ENCODE measurements around the gene SNRNP25.
A peak's percentile ranks its signal among the peaks of the same experiment; 100 is the strongest.

SNRNP25 gene

DNA sequence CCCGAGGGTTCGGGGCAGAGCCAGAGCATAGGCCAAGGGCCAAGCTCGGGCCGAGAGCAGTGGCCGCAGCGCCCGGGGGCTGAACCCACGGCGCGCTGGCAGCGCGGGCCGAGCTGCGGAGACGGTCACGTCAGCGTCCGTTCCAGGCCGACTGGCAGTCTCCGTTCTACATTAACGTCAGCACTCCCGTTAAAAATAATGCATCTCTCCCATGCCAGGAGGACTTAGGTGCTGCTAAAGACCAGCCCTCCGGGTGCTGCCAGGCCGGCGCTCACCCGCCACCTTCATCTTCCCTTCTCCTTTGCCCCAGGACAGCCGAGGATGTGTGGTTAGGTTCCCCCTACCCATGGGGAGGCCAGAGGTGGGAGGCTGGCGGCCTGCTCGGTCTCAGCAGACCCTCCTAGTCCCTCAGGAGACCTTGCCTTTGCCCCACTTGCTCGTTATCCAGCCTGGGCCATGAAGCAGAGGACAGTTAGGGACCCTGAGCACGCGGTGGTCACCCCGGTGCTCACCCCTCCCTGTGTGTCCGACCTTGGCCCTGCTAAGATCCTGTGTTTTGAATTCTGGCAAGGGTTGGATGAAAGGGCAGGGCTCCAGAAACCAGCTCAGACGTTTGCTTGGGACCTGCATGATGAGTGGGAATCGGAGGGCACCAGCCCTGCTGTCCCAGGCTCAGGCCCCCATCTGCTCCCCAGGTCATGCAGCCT, 25.0 kb downstream of the SNRNP25 start:
- no peak for DNase-seq

DNA sequence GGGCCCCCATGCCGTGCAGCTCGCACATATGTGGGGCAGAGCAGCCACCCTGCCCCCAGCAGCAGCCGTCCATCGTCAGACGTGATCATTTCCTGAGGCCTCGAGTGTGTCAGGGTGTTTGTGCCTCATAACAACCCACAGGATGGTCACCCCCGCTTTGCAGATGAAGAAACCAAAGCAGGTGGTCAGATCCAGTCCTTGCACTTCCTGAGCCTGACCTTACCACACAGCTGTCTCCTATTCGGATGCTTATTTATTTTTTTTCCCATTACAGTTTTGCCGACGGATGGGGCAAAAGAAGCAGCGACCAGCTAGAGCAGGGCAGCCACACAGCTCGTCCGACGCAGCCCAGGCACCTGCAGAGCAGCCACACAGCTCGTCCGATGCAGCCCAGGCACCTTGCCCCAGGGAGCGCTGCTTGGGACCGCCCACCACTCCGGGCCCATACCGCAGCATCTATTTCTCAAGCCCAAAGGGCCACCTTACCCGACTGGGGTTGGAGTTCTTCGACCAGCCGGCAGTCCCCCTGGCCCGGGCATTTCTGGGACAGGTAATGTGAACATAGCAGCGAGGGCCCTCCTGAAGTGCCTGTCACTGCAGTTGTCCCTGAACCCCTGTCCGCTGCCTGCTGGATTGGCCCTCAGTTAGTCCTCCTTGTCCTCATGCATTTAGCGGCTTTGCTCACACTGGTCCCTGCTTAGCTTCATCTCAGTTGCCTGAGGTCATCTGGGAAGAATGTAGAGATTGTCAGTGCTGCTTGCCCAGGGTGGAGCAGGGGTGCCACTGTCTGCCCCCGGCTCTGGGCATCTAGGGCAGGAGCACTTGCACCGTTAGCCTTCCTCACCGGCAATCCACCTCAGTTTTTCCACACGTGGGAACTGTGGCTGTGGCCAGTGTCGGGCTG, 25.8 kb downstream of the SNRNP25 start:
- no peak for DNase-seq

DNA sequence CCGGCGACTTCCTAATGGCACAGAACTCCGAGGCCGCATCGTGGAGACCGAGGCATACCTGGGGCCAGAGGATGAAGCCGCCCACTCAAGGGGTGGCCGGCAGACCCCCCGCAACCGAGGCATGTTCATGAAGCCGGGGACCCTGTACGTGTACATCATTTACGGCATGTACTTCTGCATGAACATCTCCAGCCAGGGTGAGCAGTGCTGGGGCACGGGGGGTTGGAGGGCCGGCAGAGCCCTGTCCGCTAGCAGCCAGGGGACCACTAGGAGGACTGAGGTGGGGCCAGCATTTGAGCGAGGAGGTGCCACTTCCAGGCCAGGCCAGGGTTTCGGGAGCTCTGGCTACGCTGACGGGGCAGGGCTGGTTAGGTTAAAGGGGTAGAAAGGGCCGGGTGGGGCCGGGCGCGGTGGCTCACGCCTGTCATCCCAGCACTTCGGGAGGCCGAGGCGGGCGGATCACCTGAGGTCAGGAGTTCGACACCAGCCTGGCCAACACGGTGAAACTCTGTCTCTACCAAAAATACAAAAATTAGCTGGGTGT, 29.5 kb downstream of the SNRNP25 start:
- no peak for DNase-seq

DNA sequence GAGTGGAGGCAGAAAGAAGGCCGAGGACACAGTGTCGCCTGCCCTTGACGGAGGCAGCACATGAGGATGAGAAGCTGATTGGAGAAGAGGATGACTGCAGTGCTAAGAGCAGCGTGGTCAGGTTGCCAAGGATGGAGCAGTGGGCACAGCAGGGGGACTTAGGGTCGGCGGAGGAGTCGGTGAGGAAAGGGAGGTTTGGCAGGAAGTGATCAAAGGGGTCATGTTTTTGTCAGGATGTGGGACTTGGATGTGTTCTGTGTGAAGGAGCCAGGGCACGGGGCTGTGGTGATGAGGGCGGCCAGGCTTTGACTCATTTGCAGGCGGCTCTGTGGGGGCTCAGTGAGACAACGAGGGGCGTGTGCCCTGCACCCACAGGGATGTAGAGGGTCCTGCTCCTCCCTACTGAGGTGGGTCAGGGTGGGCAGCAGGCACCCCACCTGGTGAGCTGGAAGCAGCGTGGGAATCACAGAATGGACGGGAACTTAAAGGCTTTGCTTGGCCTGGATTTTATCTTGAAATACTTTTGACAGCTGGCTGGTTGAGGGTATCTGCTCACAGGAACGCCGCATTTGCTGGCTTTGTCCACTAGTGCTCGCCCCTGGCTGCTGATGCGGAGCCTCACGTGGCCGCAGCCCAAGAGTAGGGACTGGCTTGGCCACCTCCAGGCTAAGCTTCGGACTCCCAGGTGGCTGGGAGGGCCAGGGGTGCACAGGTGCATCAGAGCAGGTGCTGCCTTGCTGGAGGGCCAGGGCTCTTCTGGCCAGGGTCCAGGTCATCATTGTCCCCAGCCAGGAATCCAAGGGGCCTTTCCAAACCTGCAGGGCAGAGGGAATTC, 30.4 kb downstream of the SNRNP25 start:
- DNase-seq = no peak

DNA sequence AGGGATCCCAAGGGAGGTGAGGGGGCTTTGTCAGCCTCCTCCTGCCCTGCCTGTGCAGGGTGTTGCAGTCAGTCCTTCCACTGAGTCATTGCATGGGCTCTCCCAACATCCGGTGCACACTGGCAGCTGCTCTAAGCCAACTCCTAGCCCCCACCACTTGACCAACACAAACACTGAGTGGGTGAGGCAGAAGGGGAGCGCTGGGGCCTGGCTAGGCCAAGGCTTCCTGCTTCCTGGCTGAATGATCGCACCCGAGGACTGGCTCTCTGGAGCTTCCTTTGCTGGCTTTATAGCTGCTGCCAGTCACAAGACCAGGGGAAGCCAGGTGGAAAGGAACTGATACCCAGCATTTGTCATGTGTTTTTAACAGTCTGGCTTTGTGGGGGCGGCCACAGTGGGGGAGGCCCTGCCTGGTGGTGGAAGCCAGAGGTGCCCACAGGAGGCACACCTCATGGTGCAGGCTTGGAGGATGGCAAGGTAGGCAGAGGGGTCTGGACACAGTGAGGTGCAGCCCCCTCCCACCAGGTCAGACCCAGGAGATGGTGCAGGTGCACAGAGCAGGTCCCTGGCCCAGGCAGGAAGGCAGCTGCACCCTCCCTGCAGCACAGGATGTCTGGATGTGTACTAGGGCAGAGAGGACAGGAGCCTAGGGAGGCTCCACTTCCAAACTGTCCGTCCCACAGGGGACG, 31.2 kb downstream of the SNRNP25 start:
- no peak for DNase-seq

DNA sequence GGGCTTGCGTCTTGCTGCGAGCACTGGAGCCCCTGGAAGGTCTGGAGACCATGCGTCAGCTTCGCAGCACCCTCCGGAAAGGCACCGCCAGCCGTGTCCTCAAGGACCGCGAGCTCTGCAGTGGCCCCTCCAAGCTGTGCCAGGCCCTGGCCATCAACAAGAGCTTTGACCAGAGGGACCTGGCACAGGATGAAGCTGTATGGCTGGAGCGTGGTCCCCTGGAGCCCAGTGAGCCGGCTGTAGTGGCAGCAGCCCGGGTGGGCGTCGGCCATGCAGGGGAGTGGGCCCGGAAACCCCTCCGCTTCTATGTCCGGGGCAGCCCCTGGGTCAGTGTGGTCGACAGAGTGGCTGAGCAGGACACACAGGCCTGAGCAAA, 31.8 kb downstream of the SNRNP25 start:
- no peak for DNase-seq

DNA sequence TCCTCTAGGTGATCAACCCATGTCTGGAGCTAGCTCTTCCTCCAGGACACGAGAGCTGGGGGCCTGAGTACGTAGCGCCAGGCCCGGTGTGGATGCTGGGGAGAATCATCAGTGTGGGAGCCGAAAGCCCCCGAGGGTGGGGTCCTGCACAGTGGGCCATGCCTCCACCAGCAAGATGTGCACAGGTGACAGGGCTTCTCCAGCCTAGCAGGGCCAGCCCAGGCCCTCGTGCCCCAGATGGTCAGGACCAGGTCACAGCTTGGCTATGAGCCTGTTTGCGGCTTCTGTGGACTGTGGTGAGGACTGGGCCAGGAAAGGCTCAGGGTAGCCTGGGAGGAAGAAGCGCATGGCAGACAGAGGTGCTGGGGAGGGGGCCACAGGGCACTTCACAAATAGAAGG, 32.2 kb downstream of the SNRNP25 start:
- DNase-seq = no peak

DNA sequence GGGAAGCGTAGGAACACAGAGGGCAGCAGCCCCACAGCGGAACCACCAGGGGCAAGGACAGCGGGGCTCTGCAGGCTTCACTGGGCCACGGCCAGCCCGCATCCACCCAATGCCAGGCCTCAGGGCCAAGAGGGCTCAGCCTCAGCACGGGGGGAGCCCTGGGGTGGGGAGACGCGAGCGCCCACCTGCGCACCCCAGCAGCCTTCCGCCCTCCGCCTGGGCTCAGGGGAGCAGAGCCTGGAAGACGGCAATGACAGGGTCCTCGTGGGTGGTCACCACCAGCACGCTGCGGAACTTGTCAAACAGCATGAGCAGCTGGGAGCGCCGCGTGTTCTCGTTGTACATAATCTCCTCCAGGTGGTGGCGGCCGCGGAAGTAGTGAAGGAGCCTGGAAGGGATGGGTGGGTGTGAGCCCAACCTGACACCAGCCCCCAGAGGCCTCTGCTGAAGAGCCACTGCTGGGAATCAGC, 32.9 kb downstream of the SNRNP25 start:
- DNase-seq = no peak

DNA sequence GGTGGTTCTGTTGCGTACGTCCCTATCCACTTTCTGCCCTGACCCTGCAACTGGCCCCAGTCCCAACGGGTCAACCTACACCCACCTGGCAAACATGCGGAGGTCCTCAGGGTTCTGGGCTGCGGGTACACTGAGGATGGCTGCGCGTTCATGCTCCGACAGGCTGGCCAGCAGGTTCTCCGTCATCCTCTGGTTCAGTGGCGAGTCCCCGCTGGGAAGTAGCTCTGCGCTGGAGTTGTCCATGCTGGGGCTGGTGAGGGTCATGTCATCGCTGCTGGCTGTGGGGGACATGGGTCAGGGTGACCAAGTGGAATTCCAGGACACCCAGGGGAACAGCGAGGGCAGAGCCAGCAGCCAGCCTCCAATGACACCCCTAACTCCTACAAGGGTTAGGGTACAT, 35.0 kb downstream of the SNRNP25 start:
- DNase-seq = no peak

DNA sequence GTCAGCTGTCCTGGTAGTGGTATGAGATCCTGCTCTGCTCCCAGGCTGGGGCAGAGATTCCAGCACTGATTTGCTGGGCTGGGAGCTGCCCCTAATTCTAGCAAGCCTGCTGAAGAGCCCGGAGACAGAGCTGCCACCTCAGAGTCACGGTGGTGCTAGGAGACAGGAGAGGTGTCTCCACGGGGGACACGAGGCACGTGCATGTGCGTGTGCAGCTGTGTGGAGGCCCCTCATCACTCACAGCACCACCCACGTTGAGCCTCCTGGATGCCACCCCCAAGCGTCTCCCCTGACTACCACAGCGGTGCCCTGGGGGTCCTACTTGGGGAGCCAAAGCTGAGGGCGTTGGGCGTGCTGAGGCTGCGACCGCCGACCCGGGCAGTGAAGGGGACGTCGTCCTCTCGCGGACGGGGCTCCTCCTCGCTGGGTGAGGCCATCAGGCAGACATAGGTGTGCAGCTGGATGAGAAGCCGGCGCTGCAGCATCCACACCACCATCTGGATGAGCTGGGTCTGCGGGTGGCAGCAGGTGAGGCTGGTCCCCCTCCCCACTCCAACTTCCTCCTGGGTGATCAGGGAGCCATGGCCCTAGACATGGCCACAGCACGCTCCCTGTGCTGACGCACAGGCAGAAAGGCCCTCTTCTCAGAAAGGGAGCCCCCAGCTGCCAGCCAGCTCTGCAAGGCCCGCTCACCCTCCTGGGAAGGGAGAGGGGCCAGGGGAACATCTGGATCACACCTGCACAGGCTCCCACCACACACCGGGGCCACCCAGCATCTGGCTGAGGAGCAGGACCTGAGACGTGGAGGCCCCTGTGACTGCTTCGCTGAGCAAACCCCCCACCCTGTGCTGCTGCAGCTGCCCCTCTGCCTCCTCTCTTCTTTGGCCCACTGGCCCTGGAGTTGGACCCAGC, 36.0 kb downstream of the SNRNP25 start:
- DNase-seq = no peak

DNA sequence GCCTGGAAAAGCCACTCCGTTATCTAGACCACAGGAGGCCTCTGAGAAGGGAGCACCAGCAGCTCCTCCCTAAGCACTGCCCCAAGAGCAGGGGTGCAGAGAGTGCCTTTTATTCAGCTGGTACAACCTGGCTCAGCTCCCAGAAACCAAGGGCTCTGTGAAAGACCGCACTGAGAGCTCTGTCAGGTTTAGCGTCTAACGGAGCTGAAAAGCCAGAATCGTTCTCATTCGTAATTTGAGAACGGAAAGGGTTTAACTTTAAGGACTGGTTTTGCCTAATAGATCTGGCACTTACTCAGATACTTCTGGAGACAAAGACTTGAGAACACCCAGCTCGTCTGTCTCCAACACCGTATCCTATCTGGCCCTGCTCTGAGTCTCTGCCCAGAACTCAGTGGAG, 37.9 kb downstream of the SNRNP25 start:
- peak; percentile 87 for DNase-seq

DNA sequence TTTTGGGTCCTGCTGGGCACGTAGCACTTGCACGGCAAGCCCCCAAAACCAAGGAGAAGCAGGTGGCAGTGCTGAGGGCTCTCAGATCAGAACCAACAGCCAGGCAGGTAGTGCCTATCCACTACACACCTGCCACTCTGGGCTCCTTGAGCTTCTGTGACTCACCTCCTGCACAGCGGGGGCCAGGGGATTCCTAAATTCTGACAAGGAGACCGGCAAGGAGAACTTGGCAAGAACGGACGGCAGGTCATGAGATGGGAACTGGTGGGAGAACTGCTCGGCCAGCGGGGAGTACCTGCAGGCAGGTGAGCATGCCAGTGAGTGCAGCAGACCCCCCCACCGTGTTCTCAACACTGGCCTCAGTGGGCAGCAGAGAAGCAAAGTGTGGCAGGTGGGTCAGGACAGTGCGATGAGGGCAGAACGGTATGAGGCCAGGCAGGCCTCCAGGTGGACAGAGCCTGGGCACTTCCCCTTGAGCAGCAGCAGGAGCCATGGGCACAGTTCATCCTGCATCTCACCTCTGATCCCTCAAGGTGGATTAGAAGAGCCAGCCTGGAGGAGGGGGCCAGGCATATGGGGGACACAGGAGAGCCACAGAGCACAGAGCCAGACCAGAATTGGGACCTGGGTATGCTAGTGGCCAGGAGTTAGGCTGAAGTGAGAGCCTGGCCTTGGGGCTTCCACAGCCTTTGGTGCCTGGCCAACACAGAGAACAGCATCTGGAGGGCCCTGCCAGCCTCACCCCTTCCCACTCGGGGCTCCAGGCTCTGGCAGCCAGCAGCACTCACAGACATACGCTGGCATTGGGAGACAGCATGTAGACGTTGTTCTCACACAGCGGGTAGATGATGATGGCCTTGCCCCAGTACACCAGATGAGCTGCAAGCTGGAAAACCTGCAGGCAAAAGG, 39.1 kb downstream of the SNRNP25 start:
- no peak for DNase-seq

DNA sequence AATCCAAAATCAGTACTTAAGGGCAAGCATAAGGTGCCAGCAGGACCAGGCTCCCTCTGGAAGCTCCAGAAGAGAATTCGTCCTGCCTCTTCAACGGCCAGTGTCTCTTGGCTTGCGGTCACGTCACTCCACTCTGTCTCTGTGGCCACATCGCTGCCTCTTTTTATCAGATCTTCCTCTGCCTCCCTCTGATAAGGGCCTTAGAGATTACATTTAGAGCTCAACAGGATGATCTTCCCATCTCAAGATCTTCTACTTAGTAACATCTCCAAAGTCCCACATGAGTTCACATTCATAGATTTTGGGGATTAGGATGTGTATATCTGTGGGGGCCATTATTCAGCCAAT, 41.3 kb downstream of the SNRNP25 start:
- DNase-seq = no peak

DNA sequence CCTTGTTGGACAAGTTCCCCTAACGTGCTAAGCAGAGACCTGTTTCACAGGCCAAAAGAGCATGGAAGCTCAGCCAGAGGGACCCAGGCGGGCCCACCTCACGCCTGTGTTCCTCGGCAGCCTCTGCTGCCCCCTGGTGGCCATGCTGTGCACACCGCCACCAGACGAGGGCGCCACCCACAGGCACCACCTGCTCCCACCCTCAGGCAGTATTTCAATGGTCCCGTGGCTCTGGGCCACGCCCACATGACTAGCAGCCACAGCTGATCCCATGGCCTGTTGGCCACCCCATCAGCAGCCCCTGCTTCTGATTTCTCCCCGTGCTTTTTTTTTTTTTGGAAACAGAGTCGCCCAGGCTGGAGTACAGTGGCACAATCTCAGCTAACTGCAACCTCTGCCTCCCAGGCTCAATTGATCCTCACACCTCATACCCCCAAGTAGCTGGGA, 43.3 kb downstream of the SNRNP25 start:
- DNase-seq = peak; percentile 64

DNA sequence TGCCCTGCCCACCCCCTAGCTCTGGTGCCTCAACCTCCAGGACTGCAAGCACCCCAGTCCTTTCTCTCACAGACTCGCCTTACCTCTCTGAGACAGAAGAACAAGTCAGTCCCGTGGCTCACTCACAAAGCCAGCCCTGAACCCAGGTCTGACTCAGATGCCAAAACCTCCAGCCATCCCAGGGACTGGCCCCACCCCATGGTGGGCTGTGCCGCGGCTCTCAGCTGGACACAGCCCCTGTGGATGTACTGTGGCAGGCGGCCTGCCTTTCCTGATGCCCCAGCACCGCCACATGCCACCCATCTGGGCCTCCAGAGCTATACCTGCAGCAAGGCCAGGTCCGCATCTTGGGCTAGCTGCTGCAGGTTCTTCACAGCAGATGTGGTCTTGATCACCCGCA, 44.2 kb downstream of the SNRNP25 start:
- no peak for DNase-seq

DNA sequence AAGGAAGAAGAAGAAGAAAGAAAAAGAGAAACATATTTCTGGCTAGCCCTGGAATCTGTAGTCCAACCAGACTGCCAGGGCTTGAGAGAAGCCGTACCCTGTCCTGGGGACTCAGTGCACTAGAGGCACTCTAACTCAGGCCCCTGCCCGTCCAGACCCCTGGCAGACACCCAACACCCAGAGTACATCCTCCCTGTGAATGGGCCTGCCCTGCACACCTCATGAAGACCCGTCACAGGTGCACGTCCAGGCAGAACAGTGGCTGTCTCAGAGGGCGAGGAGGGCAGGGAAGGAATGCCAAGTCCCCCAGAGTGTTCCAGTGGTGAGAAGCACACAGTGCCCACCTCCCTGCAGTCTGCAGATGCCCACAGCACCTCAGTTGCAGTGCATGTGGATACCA, 47.4 kb downstream of the SNRNP25 start:
- no peak for DNase-seq

DNA sequence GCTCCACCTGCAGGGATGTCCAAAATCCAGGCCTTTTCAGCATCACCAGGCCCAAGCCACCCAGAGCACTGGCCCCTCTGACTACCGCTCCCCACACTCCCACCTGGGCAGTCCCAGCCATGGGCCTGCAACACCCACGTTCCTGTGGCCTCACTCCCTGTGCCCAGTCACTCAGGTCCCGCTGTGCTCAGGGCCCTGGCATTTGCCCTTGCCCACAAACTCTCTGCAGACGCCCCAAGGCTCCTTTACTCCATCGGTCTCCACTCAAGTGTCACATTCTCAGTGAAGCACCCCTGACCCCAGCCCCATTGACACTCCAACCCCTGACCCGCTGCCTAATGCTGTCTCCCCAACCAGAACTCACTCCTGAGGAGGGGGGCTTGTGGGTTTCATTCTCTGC, 48.0 kb downstream of the SNRNP25 start:
- no peak for DNase-seq

DNA sequence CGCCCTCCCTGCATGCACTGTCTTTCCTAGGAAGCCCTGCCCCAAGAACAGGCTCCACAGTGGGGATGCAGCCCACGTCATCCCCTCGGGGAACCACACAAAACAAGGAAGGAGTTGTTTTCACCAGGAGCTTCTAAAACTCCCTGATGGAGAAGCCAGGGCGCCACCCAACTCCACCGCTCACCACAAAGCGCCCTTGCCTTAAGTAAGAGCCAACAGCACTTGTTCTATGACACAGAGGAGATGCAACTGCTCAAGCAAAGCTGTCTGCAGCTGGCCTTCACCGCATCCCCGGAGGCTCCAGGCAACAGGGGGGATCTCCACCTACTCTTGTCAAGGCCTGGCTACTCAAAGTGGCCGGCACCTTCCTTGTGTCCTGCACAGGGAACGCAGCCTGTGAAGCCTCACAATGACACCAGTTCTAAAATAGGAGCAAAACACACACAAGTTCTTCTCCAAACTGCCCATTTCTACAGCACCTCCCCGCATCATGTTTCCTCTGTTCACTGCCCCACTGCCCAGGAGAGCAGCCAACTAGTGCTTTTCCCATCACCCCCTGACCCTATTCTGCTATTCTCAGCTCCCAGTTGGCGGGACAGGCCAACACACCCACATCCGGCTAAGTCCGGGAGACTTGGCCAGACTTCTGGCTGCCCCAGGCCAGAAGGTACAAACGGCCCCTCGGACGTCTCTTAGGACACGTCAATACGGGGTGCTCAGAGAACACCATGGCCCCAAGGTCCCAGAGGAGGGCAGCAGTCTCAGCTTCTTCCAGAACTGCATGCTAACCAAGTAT, 48.6 kb downstream of the SNRNP25 start:
- DNase-seq = no peak

DNA sequence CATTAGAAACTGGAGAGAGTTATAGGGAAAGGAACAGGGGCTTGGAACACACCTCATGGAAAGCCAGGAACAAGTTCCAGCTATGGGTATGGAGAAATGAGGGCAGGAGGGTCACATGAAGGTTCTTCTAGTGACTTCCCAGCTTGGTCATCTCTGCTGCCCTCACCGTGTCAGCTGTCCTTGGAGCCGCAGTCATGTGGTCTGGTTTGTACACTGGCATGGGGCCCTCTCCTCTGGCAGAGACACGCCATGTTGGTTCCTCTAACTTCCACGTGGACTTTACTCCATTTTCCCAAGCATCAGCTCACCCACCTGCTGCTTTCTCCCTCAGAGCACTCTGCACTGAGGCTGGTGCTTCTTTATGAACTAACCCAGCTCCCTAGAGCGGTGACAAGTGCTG, 50.7 kb downstream of the SNRNP25 start:
- DNase-seq = no peak
